Measurements from ENCODE around the gene CLEC17A. TPM values are rescaled to one million over a fixed set of nuclear protein-coding genes. Genes with fewer than 3 reads are reported as not detected.

Gene CLEC17A
- total and polyA plus RNA-seq, 2 of the 8 experiments (the other 6 are each of a cell fraction or from before 2014, with no cell fraction given), result not detected

GRCh38 chr19:14536926-14537692 is 45.8 kb upstream of the CLEC17A start:
- no peak overlapping the region for H2BK120ac ChIP-seq (replicated peaks; ENCODE audit: low read depth, low read length)
- ChIA-PET POLR2A (ENCODE audit: partially characterized antibody) (interaction anchor here (0.7 to 3.2 kb wide), 5 partner anchors 17 to 52 kb away, joined by 3 to 15 read pairs (median 4); partner anchors contain the start of gene DNAJB1), CTCF (ENCODE audit: partially characterized antibody) (interaction anchor here (1.1 to 6.0 kb wide), 5 partner anchors 14 to 105 kb away, joined by 4 to 18 read pairs (median 4); no protein-coding TSS in a partner anchor)
- no peak overlapping the region for H3K27ac ChIP-seq (ENCODE audit: low read depth, low read length)
- no peak overlapping the region for H2BK15ac ChIP-seq (ENCODE audit: low read length)
- peaks cover 3 to 46% of the 10 kb centered on the region in 2 experiments; a peak in 3 of 4 replicates for H3K79me2 ChIP-seq (ENCODE audit: control insufficient read depth in 1 of 2, insufficient read depth in 2 of 2, low read length in 2 of 2)
- H3K9ac ChIP-seq (replicated peaks in 1 of 4; ENCODE audit: extremely low read depth in 1 of 4, low read depth in 3 of 4, low read length in 3 of 4), result no peak overlapping the region
- H3K36me3 ChIP-seq (ENCODE audit: control insufficient read depth in 2 of 4, insufficient read depth in 4 of 4, low read length in 3 of 4), result no peaks in the 10 kb centered on the region; a peak in 1 of 8 replicates
- H3K56ac ChIP-seq (replicated peaks; ENCODE audit: insufficient read length, low read depth, low read length), result no peak overlapping the region
- DNase-seq (ENCODE audit: low read depth in 1 of 2, low spot score in 2 of 2) (peak; percentile 87 to 94), FAIRE-seq (no peak)
- peak overlapping the region; percentile 33 to 51 (median 38); a peak in 7 of 8 replicates for H3K4me3 ChIP-seq (ENCODE audit: extremely low read depth in 1 of 4, insufficient read depth in 2 of 4, low read depth in 3 of 4, low read length in 4 of 4)
- no peak overlapping the region for H3K4ac ChIP-seq (replicated peaks; ENCODE audit: insufficient read length, low read depth, low read length)
- TF ChIP-seq GABPA (IDR thresholded peaks at IDR 0.05; ENCODE audit: borderline replicate concordance, insufficient read depth, low read length) (no peak), EZH2 (IDR thresholded peaks at IDR 0.05; ENCODE audit: low read depth, low read length, severe bottlenecking) (no peak), HDAC2 (IDR thresholded peaks at IDR 0.05; ENCODE audit: borderline replicate concordance in 1 of 2, low read depth in 2 of 2, low read length in 2 of 2) (no peak), TAF7 (optimal IDR thresholded peaks at IDR 0.05; ENCODE audit: borderline replicate concordance, low read depth, low read length) (no peak), SIN3A (conservative IDR thresholded peaks at IDR 0.05 in 1 of 2, IDR thresholded peaks at IDR 0.05 in 1 of 2; ENCODE audit: low read depth in 1 of 2, low read length in 2 of 2) (no peak; a peak in 1 of 4 replicates), RBBP5 (IDR thresholded peaks at IDR 0.05; ENCODE audit: borderline replicate concordance, low read depth, low read length) (no peak)
- H3K23ac ChIP-seq (ENCODE audit: insufficient read length), result no peak overlapping the region
- no peaks in the 10 kb centered on the region; a peak in 1 of 7 replicates for H3K27me3 ChIP-seq (replicated peaks in 1 of 4; ENCODE audit: control insufficient read depth in 3 of 4, extremely low read depth in 1 of 4, insufficient read depth in 3 of 4, low read length in 3 of 4)
- H2BK5ac ChIP-seq (ENCODE audit: low read depth, low read length), result no peak overlapping the region
- no peaks in the 10 kb centered on the region for H3K23me2 ChIP-seq (ENCODE audit: low read depth, low read length)
- peaks cover 3 to 28% of the 10 kb centered on the region in 2 experiments for H4K20me1 ChIP-seq (replicated peaks in 1 of 2; ENCODE audit: control insufficient read depth in 1 of 2, insufficient read depth in 2 of 2, low read length in 2 of 2)
- no peak overlapping the region for H4K91ac ChIP-seq (replicated peaks; ENCODE audit: insufficient read length, low read length)
- WGBS, 2 experiments (ENCODE audit: extremely low coverage in 1 of 2, insufficient coverage in 1 of 2, insufficient read length in 1 of 2, insufficient replicate concordance in 2 of 2, low coverage in 1 of 2, low lambda C conversion rate in 2 of 2, missing lambda C conversion rate in 1 of 2), result 46% methylated on average over 6 of the region's 24 CpGs; no CpG with 5 or more reads in 1 of the 2 experiments
- no peak overlapping the region for H2AK5ac ChIP-seq (ENCODE audit: low read depth, low read length)
- H2BK20ac ChIP-seq (ENCODE audit: low read length), result no peak overlapping the region
- H3K9me3 ChIP-seq (ENCODE audit: insufficient read depth in 2 of 2, low read depth in 1 of 2, low read length in 1 of 2), result no peaks in the 10 kb centered on the region
- peaks cover 3 to 6% (median 4%) of the 10 kb centered on the region in 4 experiments; a peak in 5 of 7 replicates for H3K4me1 ChIP-seq (replicated peaks in 1 of 4; ENCODE audit: control insufficient read depth in 3 of 4, insufficient read depth in 4 of 4, low read length in 3 of 4)
- no peak overlapping the region for H4K5ac ChIP-seq (ENCODE audit: insufficient read length, low read depth, low read length)
- H3K14ac ChIP-seq (ENCODE audit: insufficient read length), result no peak overlapping the region
- H3K18ac ChIP-seq (ENCODE audit: extremely low read depth, low read length), result no peak overlapping the region; the same call in 1 of the 2 replicates
- H2BK12ac ChIP-seq (ENCODE audit: low read depth, low read length), result no peak overlapping the region
- no peak overlapping the region for H2AFZ ChIP-seq (ENCODE audit: low read length)
- H3K79me1 ChIP-seq (ENCODE audit: low read depth, low read length), result peaks cover 24% of the 10 kb centered on the region
- H3K4me2 ChIP-seq (ENCODE audit: insufficient read depth in 1 of 2, low read depth in 2 of 2, low read length in 2 of 2), result peak overlapping the region; percentile 55 to 72
- no peak overlapping the region for H4K8ac ChIP-seq (ENCODE audit: extremely low read depth, insufficient read depth, low read length)
